Measurements from ENCODE around the gene RNU5B-1.

- no peak for TF ChIP-seq ZNF274 (IDR thresholded peaks at IDR 0.05; ENCODE audit: low read depth, low read length)
- no peak for TF ChIP-seq YY1 (IDR thresholded peaks at IDR 0.05; ENCODE audit: insufficient read depth, insufficient read length)
Measured at GRCh38 chr15:65329288-65329983, 25.0 kb downstream of the RNU5B-1 start.
